Loucy (cell line): ENCODE data around the gene ABCC4.

Source experiments
- H2AFZ ChIP-seq: fragments of 200-600 bp; sonication (generic); 2 replicates; pipeline ENCODE4 v1.6.0; 2016; ENCODE audit warnings: antibody characterized with exemption, mild to moderate bottlenecking, low read length, moderate library complexity
- H3F3A ChIP-seq: fragments of 200-600 bp; 2 replicates; pipeline ENCODE4 v1.6.0; 2016; ENCODE audit warnings: antibody characterized with exemption, low read depth, mild to moderate bottlenecking
- H3K27me3 ChIP-seq: fragments of 200-600 bp; sonication (generic); 2 replicates; pipeline ENCODE4 v1.6.1; 2014; ENCODE audit warnings: low read length, mild to moderate bottlenecking; ENCODE audit not compliant: insufficient read depth, poor library complexity, severe bottlenecking
- H3K36me3 ChIP-seq: fragments of 200-600 bp; sonication (generic); 2 replicates; pipeline ENCODE4 v1.6.1; 2016; ENCODE audit warnings: low read length; ENCODE audit not compliant: insufficient read depth
- H3K4me1 ChIP-seq: fragments of 200-600 bp; sonication (generic); 2 replicates; pipeline ENCODE4 v1.5.1; 2014; ENCODE audit warnings: low read length, mild to moderate bottlenecking; ENCODE audit not compliant: insufficient read depth, poor library complexity, severe bottlenecking
- H3K4me2 ChIP-seq: fragments of 200-600 bp; sonication (generic); 2 replicates; pipeline ENCODE4 v1.6.0; 2014; ENCODE audit warnings: antibody characterized with exemption, low read length, low read depth, mild to moderate bottlenecking; ENCODE audit not compliant: poor library complexity, severe bottlenecking
- H3K4me3 ChIP-seq: fragments of 200-600 bp; sonication (generic); 2 replicates; pipeline ENCODE4 v1.5.1; 2014; ENCODE audit warnings: low read length, mild to moderate bottlenecking, mixed read lengths; ENCODE audit not compliant: poor library complexity, severe bottlenecking
- H3K79me2 ChIP-seq: fragments of 200-600 bp; sonication (generic); 2 replicates; pipeline ENCODE4 v1.6.1; 2014; ENCODE audit warnings: low read length; ENCODE audit not compliant: insufficient read depth
- H3K9ac ChIP-seq: fragments of 200-600 bp; sonication (generic); 2 replicates; pipeline ENCODE4 v1.6.0; 2014; ENCODE audit warnings: mild to moderate bottlenecking, low read depth, low read length, moderate library complexity; ENCODE audit not compliant: poor library complexity, severe bottlenecking
- H3K9me2 ChIP-seq: fragments of 200-600 bp; sonication (generic); replicated peaks from 2 replicates; pipeline ENCODE4 v1.6.1; 2016; ENCODE audit warnings: low read depth, low read length, mixed read lengths
- H3K9me3 ChIP-seq: fragments of 200-600 bp; sonication (generic); 2 replicates; pipeline ENCODE4 v1.6.1; 2014; ENCODE audit warnings: mild to moderate bottlenecking, antibody characterized with exemption, low read length, low read depth; ENCODE audit not compliant: insufficient read depth
- H4K20me1 ChIP-seq: fragments of 200-600 bp; sonication (generic); 2 replicates; pipeline ENCODE4 v1.6.0; 2014; ENCODE audit warnings: antibody characterized with exemption, low read length, mild to moderate bottlenecking; ENCODE audit not compliant: insufficient read depth, poor library complexity, severe bottlenecking
- EZH2phosphoT487 ChIP-seq: fragments of 200-600 bp; IDR thresholded peaks from 2 replicates; pipeline ENCODE4 v1.6.1; 2018; ENCODE audit warnings: antibody characterized with exemption, mild to moderate bottlenecking, moderate library complexity, borderline replicate concordance
- TF ChIP-seq, protein P1 (sequence below): fragments of 200-600 bp; sonication (generic); conservative IDR thresholded peaks from 2 replicates; pipeline ENCODE4 v1.5.1; 2014; ENCODE audit warnings: mild to moderate bottlenecking, antibody characterized with exemption, low read length

The ABCC4 gene

DNA sequence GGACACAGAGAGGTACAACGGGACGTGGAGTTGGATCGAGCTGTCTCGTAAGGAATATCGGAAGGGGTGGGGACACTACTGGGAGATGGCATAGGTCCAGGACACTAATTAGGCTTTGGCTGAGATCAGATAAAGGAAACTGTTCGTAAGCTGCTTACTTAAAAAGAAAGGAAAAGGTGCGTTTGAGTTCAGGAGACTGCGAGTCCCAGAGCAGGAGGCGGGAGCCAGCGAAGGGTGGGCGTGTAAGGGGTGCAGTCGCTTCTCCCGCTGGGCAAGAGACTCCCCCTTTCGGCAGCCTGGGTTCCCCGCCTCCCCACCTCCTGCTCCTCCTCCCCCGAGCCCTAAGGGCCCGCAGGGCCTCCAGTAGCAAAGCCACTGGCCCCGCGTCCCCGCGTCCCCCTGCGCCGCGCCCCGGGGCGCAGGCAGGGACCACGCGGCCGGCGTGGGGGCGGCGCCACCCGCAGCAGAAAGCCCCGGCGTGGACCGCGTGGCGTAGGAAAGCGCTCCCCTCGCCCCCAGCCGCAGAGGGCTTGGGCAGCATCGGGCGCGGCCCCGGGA lies 547 bp downstream of the ABCC4 start:
- H3K27me3 ChIP-seq: no peaks in the 10 kb centered on the region
- H3K9ac ChIP-seq: peak overlapping the region; percentile 91
- H3K9me2 ChIP-seq: no peaks in the 10 kb centered on the region
- peaks cover 17% of the 10 kb centered on the region for H3K4me1 ChIP-seq
- H3K79me2 ChIP-seq: peaks cover 12% of the 10 kb centered on the region; the same call in 1 of the 2 replicates
- no peaks in the 10 kb centered on the region for H3K9me3 ChIP-seq
- H3K36me3 ChIP-seq: no peaks in the 10 kb centered on the region
- TF ChIP-seq, protein P1, sequence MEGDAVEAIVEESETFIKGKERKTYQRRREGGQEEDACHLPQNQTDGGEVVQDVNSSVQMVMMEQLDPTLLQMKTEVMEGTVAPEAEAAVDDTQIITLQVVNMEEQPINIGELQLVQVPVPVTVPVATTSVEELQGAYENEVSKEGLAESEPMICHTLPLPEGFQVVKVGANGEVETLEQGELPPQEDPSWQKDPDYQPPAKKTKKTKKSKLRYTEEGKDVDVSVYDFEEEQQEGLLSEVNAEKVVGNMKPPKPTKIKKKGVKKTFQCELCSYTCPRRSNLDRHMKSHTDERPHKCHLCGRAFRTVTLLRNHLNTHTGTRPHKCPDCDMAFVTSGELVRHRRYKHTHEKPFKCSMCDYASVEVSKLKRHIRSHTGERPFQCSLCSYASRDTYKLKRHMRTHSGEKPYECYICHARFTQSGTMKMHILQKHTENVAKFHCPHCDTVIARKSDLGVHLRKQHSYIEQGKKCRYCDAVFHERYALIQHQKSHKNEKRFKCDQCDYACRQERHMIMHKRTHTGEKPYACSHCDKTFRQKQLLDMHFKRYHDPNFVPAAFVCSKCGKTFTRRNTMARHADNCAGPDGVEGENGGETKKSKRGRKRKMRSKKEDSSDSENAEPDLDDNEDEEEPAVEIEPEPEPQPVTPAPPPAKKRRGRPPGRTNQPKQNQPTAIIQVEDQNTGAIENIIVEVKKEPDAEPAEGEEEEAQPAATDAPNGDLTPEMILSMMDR: peak; percentile 19; the same call in 1 of the 2 replicates
- no peak for TF ChIP-seq EZH2phosphoT487
- peak overlapping the region; percentile 95 for H3K4me3 ChIP-seq
- H2AFZ ChIP-seq: peak overlapping the region; percentile 99
- no peaks in the 10 kb centered on the region for H4K20me1 ChIP-seq
- H3F3A ChIP-seq: no peaks in the 10 kb centered on the region
- H3K4me2 ChIP-seq: peak overlapping the region; percentile 71

DNA sequence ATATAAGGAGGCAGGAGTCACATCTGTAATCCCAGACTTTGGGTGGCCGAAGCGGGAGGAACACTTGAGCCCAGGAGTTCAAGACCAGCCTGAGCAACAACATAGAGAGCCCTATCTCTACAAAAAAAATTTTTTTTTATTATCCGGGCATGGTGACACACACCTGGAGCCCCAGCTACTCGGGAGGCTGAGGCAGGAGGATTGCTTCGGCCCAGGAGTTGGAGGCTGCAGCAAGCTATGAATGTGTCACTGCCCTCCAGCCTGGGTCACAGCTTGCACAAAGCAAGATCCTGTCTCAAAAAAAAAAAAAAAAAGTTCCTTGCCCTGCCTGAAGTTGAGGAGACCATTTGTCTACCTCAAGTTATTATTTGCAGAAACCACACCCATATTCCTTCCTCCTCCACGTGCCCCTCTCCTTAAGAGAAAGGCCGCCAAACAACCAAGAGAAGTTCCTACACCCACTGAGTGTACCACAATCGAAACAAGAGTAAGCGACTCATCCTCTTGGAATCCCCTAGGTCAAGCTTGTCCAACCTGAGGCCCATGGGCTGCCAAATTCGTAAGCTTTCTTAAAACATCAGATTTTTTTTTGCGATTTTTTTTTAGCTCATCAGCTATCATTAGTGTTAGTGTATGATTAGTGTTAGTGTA lies 2.2 kb downstream of the ABCC4 start:
- Histone ChIP-seq H3K9me2 (no peaks in the 10 kb centered on the region), H3K4me2 (peak overlapping the region; percentile 4), H3F3A (no peaks in the 10 kb centered on the region), H3K4me3 (no peak overlapping the region), H3K36me3 (no peaks in the 10 kb centered on the region), H2AFZ (no peak overlapping the region), H3K9ac (no peak overlapping the region), H3K79me2 (peaks cover 12% of the 10 kb centered on the region; the same call in 1 of the 2 replicates), H3K27me3 (no peaks in the 10 kb centered on the region), H3K9me3 (no peaks in the 10 kb centered on the region), H4K20me1 (no peaks in the 10 kb centered on the region), H3K4me1 (peaks cover 17% of the 10 kb centered on the region)
- TF ChIP-seq, protein P1: no peak
- no peak for TF ChIP-seq EZH2phosphoT487

DNA sequence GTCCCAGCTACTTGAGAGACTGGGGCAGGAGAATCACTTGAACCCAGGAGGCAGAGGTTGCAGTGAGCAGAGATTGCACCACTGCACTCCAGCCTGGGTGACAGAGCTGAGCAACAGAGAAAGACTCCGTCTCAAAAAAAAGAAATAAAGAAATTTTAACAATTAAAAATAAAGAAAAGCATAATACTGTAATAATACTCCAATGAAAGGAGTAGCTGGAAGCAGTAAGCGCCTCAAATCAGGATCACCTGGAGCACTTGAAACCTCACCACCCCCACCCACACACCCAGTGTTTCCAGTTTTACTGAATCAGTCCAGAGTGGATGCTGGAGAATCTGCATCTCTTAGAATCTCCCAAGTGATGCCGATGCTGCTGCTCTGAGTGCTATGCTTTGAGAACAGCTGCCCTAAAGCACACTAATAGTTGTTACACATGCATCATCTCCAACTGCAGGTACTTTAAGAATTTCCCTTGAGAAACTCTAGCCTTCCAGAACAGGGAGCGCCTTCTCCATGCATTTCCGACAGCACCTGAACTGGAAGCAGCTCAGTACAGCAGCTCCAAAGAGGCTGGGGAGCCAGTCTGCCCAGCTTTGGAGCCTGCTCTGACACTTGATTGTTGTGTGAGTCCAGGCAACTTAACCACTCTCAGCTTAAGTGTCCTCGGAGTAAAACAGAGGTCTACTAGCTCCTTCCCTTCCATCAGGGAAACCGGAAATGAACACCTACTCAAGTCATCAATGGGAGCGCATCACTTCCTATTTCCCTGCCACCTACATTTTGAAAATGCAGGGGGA lies 2.9 kb downstream of the ABCC4 start:
- no peaks in the 10 kb centered on the region for H3K9me2 ChIP-seq
- H3K9ac ChIP-seq: no peak overlapping the region
- H3K4me2 ChIP-seq: peak overlapping the region; percentile 4

More for the DNA sequence above, 2.9 kb downstream of the ABCC4 start:
- Histone ChIP-seq H3K36me3 (no peaks in the 10 kb centered on the region), H4K20me1 (no peaks in the 10 kb centered on the region), H3F3A (no peaks in the 10 kb centered on the region), H3K27me3 (no peaks in the 10 kb centered on the region), H3K9me3 (no peaks in the 10 kb centered on the region), H2AFZ (no peak overlapping the region), H3K79me2 (peaks cover 12% of the 10 kb centered on the region; the same call in 1 of the 2 replicates), H3K4me1 (peaks cover 17% of the 10 kb centered on the region), H3K4me3 (no peak overlapping the region)
- TF ChIP-seq, protein P1: no peak
- no peak for TF ChIP-seq EZH2phosphoT487
